ENCODE measurements around the gene IQCE.

DNA sequence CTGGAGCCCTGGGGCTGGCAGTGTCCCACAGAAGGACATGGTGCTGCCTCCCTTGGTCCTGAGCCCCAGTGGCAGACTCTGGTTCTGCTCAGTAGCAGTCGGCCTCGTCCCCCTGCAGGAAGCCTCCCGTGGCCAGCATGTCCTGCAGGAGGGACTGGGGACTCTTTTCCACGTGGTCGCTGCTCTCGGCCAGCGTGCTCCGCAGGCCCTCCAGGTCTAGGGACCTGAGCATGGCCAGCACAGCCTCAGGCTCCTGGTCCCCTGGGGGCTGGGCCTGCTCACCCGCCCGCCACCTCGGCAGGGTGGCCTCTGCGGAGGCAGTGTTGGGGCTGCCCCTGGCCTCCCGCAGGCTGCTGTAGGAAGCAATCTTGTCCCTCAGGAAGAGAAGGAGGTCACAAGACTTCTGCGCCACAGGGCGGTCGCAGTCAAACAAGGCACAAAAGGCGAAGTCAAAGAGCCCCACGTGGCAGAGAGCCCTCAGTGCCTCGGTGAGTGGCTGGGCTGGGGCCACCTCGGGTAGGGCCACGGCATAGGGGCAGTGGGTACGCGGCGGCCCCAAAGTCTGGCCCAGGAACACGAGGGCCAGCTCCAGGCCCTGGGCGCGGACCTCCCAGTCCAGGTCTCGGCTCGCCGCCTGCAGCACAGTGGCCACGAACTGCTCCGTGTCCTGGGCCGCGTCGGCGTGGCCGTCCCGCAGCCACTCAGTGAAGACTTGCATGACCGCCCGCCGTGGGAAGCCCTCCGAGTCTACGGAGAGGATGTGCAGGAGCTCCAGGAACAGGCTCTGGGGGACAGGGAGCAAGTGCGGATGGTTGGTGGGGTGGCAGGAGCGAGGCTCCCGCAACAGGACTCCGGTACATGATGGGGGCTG lies 20.6 kb upstream of the IQCE start:
- TF ChIP-seq, protein P1, sequence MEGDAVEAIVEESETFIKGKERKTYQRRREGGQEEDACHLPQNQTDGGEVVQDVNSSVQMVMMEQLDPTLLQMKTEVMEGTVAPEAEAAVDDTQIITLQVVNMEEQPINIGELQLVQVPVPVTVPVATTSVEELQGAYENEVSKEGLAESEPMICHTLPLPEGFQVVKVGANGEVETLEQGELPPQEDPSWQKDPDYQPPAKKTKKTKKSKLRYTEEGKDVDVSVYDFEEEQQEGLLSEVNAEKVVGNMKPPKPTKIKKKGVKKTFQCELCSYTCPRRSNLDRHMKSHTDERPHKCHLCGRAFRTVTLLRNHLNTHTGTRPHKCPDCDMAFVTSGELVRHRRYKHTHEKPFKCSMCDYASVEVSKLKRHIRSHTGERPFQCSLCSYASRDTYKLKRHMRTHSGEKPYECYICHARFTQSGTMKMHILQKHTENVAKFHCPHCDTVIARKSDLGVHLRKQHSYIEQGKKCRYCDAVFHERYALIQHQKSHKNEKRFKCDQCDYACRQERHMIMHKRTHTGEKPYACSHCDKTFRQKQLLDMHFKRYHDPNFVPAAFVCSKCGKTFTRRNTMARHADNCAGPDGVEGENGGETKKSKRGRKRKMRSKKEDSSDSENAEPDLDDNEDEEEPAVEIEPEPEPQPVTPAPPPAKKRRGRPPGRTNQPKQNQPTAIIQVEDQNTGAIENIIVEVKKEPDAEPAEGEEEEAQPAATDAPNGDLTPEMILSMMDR (IDR thresholded peaks at IDR 0.05), result no peak
- TF ChIP-seq POLR2A (IDR thresholded peaks at IDR 0.05), result no peak

Data from ovary (tissue), 3 donors.